GM23338 (cell line): ENCODE results near the gene TJAP1. TPM values are rescaled to one million over a fixed set of nuclear protein-coding genes. Genes with fewer than 3 reads are reported as not detected.

Experiments used
- ATAC-seq: fragments of 200-7000 bp; cut with Tn5 transposase; 3 replicates; pipeline ENCODE4 v1.9.1; 2020
- DNase-seq: peaks from one replicate; pipeline ENCODE4 v3.0.0-alpha.2; 2015; ENCODE audit warnings: low spot score
- H2AFZ ChIP-seq: fragments of 200-600 bp; sonication (generic); 2 replicates; pipeline ENCODE4 v1.8.0; 2016; ENCODE audit warnings: antibody characterized with exemption, mild to moderate bottlenecking, moderate library complexity
- H3F3A ChIP-seq: fragments of 200-600 bp; sonication (generic); replicated peaks from 2 replicates; pipeline ENCODE4 v1.8.0; 2017; ENCODE audit warnings: antibody characterized with exemption, mixed run types, low read depth
- H3K27ac ChIP-seq: fragments of 200-600 bp; sonication (generic); 2 replicates; pipeline ENCODE4 v1.6.1; 2016; ENCODE audit warnings: low read depth
- H3K27me3 ChIP-seq: fragments of 200-600 bp; sonication (generic); 2 replicates; pipeline ENCODE4 v1.8.0; 2016; ENCODE audit warnings: mild to moderate bottlenecking, mixed run types, moderate library complexity; ENCODE audit not compliant: insufficient read depth
- H3K36me3 ChIP-seq: fragments of 200-600 bp; sonication (generic); 2 replicates; pipeline ENCODE4 v1.8.0; 2016; ENCODE audit warnings: mild to moderate bottlenecking; ENCODE audit not compliant: insufficient read depth
- H3K4me1 ChIP-seq: fragments of 200-600 bp; sonication (generic); 2 replicates; pipeline ENCODE4 v1.8.0; 2016; ENCODE audit warnings: mild to moderate bottlenecking, moderate library complexity; ENCODE audit not compliant: insufficient read depth
- H3K4me2 ChIP-seq: fragments of 200-600 bp; sonication (generic); 2 replicates; pipeline ENCODE4 v1.7.1; 2017; ENCODE audit warnings: mixed run types
- H3K4me3 ChIP-seq: fragments of 200-600 bp; sonication (generic); 2 replicates; pipeline ENCODE4 v1.6.1; 2016; ENCODE audit warnings: mixed run types
- H3K79me2 ChIP-seq: fragments of 200-600 bp; sonication (generic); replicated peaks from 2 replicates; pipeline ENCODE4 v1.8.0; 2017; ENCODE audit warnings: mild to moderate bottlenecking; ENCODE audit not compliant: insufficient read depth
- H3K9me2 ChIP-seq: fragments of 200-600 bp; sonication (generic); 2 replicates; pipeline ENCODE4 v1.8.0; 2017; ENCODE audit not compliant: insufficient read depth
- H4K20me1 ChIP-seq: fragments of 200-600 bp; sonication (generic); replicated peaks from 2 replicates; pipeline ENCODE4 v1.8.0; 2017; ENCODE audit warnings: mild to moderate bottlenecking; ENCODE audit not compliant: insufficient read depth
- H3K27ac Mint-ChIP-seq: 2 replicates; pipeline ENCODE4 v1.8.0; 2020; ENCODE audit warnings: inconsistent platforms, mild to moderate bottlenecking, moderate library complexity, mixed read lengths
- H3K27me3 Mint-ChIP-seq: 3 replicates; pipeline ENCODE4 v1.8.0; 2022; ENCODE audit warnings: low read depth, mild to moderate bottlenecking, moderate library complexity, mixed read lengths, inconsistent platforms; ENCODE audit not compliant: insufficient read depth, poor library complexity
- H3K36me3 Mint-ChIP-seq: 3 replicates; pipeline ENCODE4 v1.8.0; 2021; ENCODE audit warnings: low read depth, mild to moderate bottlenecking, inconsistent platforms, moderate library complexity, mixed read lengths
- H3K4me1 Mint-ChIP-seq: 3 replicates; pipeline ENCODE4 v1.8.0; 2020; ENCODE audit warnings: mild to moderate bottlenecking, inconsistent platforms, mixed read lengths
- H3K4me3 Mint-ChIP-seq: 3 replicates; pipeline ENCODE4 v1.8.0; 2021; ENCODE audit warnings: moderate library complexity, mild to moderate bottlenecking, inconsistent platforms, mixed read lengths
- H3K9me3 Mint-ChIP-seq: 3 replicates; pipeline ENCODE4 v1.8.0; 2020; ENCODE audit warnings: moderate library complexity, mild to moderate bottlenecking, inconsistent platforms, mixed read lengths
- CREB1 ChIP-seq: fragments of 250-450 bp; sonication (Bioruptor Pico); IDR thresholded peaks from 2 replicates; pipeline ENCODE4 v1.5.0; 2020; ENCODE audit warnings: low read depth, mild to moderate bottlenecking, moderate library complexity
- EZH2 ChIP-seq: fragments of 200-600 bp; sonication (generic); IDR thresholded peaks from one replicate; pipeline ENCODE4 v1.8.0; 2017; ENCODE audit warnings: antibody characterized with exemption, mild to moderate bottlenecking, low read depth; ENCODE audit not compliant: unreplicated experiment
- EZH2phosphoT487 ChIP-seq: fragments of 200-600 bp; sonication (generic); IDR thresholded peaks from one replicate; pipeline ENCODE4 v1.8.1; 2018; ENCODE audit warnings: antibody characterized with exemption; ENCODE audit not compliant: unreplicated experiment
- JUNB ChIP-seq: IDR thresholded peaks from one replicate; pipeline ENCODE4 v1.6.1; 2016; ENCODE audit warnings: antibody characterized with exemption; ENCODE audit not compliant: unreplicated experiment
- NANOG ChIP-seq: IDR thresholded peaks from 2 replicates; pipeline ENCODE4 v1.6.1; 2016; ENCODE audit warnings: antibody characterized with exemption, borderline replicate concordance
- POLR2AphosphoS5 ChIP-seq: IDR thresholded peaks from 2 replicates; pipeline ENCODE4 v1.6.1; 2016; ENCODE audit warnings: antibody characterized with exemption, low read depth
- STAT1 ChIP-seq: IDR thresholded peaks from one replicate; pipeline ENCODE4 v1.6.1; 2016; ENCODE audit warnings: antibody characterized with exemption; ENCODE audit not compliant: unreplicated experiment
- ZNF114 ChIP-seq: fragments of 250-450 bp; sonication (Bioruptor Pico); IDR thresholded peaks from 2 replicates; pipeline ENCODE4 v1.5.0; 2020; ENCODE audit warnings: mild to moderate bottlenecking, moderate library complexity
- ZNF331 ChIP-seq: fragments of 250-450 bp; sonication (Bioruptor Pico); IDR thresholded peaks from 2 replicates; pipeline ENCODE4 v1.5.0; 2020; ENCODE audit warnings: low read depth, mild to moderate bottlenecking, moderate library complexity
- polyA plus RNA-seq: library from polyadenylated mRNA; unstranded; fragments of >200 nt; fragmentation: Nextera tagmentation; extraction: Ambion mirVana; gene quantifications from 2 replicates; pipeline ENCODE4 v1.2.1, GENCODE V29; 2016
- total RNA-seq: library from RNA; depleted of rRNA; stranded (reverse); fragments of >200 nt; shearing (Covaris generic); gene quantifications from 2 replicates; pipeline ENCODE4 v1.2.3, GENCODE V29; 2014
- TF ChIP-seq, protein P1 (sequence below): fragments of 250-450 bp; sonication (Bioruptor Pico); IDR thresholded peaks from 2 replicates; pipeline ENCODE4 v1.5.0; 2020; ENCODE audit warnings: mild to moderate bottlenecking, moderate library complexity
- TF ChIP-seq, protein P2 (sequence below): IDR thresholded peaks from one replicate; pipeline ENCODE4 v1.6.1; 2018; ENCODE audit warnings: antibody characterized with exemption; ENCODE audit not compliant: unreplicated experiment
- TF ChIP-seq, protein P3 (sequence below), 2 experiments: fragments of 200-600 bp in 1 of 2; sonication (generic) in 1 of 2; conservative IDR thresholded peaks; 2 replicates each; pipeline versions ENCODE4 v1.5.1 to v1.6.1; 2016 to 2017; ENCODE audit warnings: antibody characterized with exemption in 2 of 2, low read depth in 2 of 2, mild to moderate bottlenecking in 2 of 2, moderate library complexity in 1 of 2
- TF ChIP-seq, protein P4 (sequence below): IDR thresholded peaks from 2 replicates; pipeline ENCODE4 v1.6.1; 2016; ENCODE audit warnings: antibody characterized with exemption

TJAP1 gene
- total and polyA plus RNA-seq, 2 experiments from 2014 or later: 17.6 to 34.3 TPM

DNA sequence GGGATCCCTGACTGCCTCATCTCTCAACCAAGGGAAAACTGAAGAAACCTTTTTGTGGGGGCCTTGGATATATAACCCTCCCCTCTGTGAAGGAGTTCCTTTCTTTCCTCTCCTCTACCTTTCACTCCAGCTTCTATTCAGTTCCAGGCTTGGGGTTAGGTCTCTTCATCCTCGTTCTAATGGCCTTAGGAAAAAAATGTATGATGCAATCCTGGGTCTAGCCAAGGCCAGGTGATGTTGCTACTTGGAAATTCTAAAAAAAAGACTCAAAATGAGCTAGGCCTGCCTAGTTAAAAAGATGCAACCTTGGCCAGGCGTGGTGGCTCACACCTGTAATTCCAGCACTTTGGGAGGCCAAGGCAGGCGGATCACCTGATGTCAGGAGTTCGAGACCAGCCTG is 42.4 kb upstream of the TJAP1 start:
- Histone ChIP-seq H3K4me2 (no peak overlapping the region), H2AFZ (no peak overlapping the region), H3K79me2 (0 out of 2 replicates have a peak, but pooled peaks cover 4% of the 10 kb centered on the region), H3K27me3 (no peaks in the 10 kb centered on the region), H3F3A (no peaks in the 10 kb centered on the region), H3K4me1 (no peaks in the 10 kb centered on the region), H4K20me1 (no peaks in the 10 kb centered on the region), H3K4me3 (no peak overlapping the region), H3K9me2 (no peaks in the 10 kb centered on the region), H3K27ac (no peak overlapping the region), H3K36me3 (no peaks in the 10 kb centered on the region)
- Mint-ChIP-seq H3K4me3 (no peak overlapping the region), H3K27me3 (peaks cover 6% of the 10 kb centered on the region), H3K36me3 (peaks cover 3% of the 10 kb centered on the region; the same call in 1 of the 3 replicates), H3K9me3 (no peaks in the 10 kb centered on the region), H3K27ac (no peak overlapping the region), H3K4me1 (no peaks in the 10 kb centered on the region; the same call in 2 of the 3 replicates)
- no peak for ATAC-seq
- DNase-seq: no peak
- no peak for TF ChIP-seq STAT1
- TF ChIP-seq, protein P1, sequence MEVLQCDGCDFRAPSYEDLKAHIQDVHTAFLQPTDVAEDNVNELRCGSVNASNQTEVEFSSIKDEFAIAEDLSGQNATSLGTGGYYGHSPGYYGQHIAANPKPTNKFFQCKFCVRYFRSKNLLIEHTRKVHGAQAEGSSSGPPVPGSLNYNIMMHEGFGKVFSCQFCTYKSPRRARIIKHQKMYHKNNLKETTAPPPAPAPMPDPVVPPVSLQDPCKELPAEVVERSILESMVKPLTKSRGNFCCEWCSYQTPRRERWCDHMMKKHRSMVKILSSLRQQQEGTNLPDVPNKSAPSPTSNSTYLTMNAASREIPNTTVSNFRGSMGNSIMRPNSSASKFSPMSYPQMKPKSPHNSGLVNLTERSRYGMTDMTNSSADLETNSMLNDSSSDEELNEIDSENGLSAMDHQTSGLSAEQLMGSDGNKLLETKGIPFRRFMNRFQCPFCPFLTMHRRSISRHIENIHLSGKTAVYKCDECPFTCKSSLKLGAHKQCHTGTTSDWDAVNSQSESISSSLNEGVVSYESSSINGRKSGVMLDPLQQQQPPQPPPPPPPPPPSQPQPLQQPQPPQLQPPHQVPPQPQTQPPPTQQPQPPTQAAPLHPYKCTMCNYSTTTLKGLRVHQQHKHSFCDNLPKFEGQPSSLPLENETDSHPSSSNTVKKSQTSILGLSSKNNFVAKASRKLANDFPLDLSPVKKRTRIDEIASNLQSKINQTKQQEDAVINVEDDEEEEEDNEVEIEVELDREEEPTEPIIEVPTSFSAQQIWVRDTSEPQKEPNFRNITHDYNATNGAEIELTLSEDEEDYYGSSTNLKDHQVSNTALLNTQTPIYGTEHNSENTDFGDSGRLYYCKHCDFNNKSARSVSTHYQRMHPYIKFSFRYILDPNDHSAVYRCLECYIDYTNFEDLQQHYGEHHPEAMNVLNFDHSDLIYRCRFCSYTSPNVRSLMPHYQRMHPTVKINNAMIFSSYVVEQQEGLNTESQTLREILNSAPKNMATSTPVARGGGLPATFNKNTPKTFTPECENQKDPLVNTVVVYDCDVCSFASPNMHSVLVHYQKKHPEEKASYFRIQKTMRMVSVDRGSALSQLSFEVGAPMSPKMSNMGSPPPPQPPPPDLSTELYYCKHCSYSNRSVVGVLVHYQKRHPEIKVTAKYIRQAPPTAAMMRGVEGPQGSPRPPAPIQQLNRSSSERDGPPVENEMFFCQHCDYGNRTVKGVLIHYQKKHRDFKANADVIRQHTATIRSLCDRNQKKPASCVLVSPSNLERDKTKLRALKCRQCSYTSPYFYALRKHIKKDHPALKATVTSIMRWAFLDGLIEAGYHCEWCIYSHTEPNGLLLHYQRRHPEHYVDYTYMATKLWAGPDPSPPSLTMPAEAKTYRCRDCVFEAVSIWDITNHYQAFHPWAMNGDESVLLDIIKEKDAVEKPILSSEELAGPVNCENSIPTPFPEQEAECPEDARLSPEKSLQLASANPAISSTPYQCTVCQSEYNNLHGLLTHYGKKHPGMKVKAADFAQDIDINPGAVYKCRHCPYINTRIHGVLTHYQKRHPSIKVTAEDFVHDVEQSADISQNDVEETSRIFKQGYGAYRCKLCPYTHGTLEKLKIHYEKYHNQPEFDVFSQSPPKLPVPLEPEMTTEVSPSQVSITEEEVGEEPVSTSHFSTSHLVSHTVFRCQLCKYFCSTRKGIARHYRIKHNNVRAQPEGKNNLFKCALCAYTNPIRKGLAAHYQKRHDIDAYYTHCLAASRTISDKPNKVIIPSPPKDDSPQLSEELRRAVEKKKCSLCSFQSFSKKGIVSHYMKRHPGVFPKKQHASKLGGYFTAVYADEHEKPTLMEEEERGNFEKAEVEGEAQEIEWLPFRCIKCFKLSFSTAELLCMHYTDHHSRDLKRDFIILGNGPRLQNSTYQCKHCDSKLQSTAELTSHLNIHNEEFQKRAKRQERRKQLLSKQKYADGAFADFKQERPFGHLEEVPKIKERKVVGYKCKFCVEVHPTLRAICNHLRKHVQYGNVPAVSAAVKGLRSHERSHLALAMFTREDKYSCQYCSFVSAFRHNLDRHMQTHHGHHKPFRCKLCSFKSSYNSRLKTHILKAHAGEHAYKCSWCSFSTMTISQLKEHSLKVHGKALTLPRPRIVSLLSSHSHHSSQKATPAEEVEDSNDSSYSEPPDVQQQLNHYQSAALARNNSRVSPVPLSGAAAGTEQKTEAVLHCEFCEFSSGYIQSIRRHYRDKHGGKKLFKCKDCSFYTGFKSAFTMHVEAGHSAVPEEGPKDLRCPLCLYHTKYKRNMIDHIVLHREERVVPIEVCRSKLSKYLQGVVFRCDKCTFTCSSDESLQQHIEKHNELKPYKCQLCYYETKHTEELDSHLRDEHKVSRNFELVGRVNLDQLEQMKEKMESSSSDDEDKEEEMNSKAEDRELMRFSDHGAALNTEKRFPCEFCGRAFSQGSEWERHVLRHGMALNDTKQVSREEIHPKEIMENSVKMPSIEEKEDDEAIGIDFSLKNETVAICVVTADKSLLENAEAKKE (CRISPR knock-in tag): no peak
- no peak for TF ChIP-seq EZH2
- no peak for TF ChIP-seq NANOG
- TF ChIP-seq, protein P2, sequence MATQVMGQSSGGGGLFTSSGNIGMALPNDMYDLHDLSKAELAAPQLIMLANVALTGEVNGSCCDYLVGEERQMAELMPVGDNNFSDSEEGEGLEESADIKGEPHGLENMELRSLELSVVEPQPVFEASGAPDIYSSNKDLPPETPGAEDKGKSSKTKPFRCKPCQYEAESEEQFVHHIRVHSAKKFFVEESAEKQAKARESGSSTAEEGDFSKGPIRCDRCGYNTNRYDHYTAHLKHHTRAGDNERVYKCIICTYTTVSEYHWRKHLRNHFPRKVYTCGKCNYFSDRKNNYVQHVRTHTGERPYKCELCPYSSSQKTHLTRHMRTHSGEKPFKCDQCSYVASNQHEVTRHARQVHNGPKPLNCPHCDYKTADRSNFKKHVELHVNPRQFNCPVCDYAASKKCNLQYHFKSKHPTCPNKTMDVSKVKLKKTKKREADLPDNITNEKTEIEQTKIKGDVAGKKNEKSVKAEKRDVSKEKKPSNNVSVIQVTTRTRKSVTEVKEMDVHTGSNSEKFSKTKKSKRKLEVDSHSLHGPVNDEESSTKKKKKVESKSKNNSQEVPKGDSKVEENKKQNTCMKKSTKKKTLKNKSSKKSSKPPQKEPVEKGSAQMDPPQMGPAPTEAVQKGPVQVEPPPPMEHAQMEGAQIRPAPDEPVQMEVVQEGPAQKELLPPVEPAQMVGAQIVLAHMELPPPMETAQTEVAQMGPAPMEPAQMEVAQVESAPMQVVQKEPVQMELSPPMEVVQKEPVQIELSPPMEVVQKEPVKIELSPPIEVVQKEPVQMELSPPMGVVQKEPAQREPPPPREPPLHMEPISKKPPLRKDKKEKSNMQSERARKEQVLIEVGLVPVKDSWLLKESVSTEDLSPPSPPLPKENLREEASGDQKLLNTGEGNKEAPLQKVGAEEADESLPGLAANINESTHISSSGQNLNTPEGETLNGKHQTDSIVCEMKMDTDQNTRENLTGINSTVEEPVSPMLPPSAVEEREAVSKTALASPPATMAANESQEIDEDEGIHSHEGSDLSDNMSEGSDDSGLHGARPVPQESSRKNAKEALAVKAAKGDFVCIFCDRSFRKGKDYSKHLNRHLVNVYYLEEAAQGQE: no peak
- no peak for TF ChIP-seq EZH2phosphoT487
- no peak for TF ChIP-seq JUNB
- TF ChIP-seq CREB1 (CRISPR knock-in tag): no peak
- no peak for TF ChIP-seq POLR2AphosphoS5
- TF ChIP-seq ZNF331: no peak
- TF ChIP-seq, protein P3, sequence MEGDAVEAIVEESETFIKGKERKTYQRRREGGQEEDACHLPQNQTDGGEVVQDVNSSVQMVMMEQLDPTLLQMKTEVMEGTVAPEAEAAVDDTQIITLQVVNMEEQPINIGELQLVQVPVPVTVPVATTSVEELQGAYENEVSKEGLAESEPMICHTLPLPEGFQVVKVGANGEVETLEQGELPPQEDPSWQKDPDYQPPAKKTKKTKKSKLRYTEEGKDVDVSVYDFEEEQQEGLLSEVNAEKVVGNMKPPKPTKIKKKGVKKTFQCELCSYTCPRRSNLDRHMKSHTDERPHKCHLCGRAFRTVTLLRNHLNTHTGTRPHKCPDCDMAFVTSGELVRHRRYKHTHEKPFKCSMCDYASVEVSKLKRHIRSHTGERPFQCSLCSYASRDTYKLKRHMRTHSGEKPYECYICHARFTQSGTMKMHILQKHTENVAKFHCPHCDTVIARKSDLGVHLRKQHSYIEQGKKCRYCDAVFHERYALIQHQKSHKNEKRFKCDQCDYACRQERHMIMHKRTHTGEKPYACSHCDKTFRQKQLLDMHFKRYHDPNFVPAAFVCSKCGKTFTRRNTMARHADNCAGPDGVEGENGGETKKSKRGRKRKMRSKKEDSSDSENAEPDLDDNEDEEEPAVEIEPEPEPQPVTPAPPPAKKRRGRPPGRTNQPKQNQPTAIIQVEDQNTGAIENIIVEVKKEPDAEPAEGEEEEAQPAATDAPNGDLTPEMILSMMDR (conservative IDR thresholded peaks at IDR 0.05; ENCODE audit: low read depth in 2 of 2): no peak
- TF ChIP-seq ZNF114 (CRISPR knock-in tag): no peak
- TF ChIP-seq, protein P4, sequence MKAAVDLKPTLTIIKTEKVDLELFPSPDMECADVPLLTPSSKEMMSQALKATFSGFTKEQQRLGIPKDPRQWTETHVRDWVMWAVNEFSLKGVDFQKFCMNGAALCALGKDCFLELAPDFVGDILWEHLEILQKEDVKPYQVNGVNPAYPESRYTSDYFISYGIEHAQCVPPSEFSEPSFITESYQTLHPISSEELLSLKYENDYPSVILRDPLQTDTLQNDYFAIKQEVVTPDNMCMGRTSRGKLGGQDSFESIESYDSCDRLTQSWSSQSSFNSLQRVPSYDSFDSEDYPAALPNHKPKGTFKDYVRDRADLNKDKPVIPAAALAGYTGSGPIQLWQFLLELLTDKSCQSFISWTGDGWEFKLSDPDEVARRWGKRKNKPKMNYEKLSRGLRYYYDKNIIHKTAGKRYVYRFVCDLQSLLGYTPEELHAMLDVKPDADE: no peak
